ENCODE measurements around the gene CPT1B. TPM values are rescaled to one million over a fixed set of nuclear protein-coding genes. Genes with fewer than 3 reads are reported as not detected.

The CPT1B gene
- total RNA-seq, 4 donors from 2014 or later, result 9.7 to 38.7 (median 14.9) TPM

DNA sequence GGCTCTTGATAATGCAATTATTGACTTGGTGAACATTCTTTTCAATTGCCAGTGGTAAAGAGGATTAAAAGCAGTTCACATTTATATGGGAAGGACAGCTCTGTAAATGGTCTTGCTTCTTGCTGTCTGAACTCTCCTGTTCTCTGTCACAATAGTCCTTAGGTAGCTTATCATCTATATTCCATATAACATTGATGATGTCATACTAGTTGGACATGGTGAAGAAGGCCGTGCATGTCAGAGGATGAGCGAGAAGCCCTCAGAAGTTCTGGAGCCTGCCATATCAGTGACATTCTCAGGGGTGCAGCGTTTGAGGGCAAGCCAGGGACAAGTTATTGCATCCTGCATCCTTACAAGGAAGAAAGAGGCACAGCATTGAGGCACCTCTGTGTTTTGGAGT is 7.0 kb upstream of the CPT1B start:
- intact Hi-C loops (cut with DNase I), result no loop called here
- DNase-seq, result no peak
- H3K27me3 ChIP-seq, result no peaks in the 10 kb centered on the region
- TF ChIP-seq POLR2A (IDR thresholded peaks at IDR 0.05), result no peak
- TF ChIP-seq, protein P1, sequence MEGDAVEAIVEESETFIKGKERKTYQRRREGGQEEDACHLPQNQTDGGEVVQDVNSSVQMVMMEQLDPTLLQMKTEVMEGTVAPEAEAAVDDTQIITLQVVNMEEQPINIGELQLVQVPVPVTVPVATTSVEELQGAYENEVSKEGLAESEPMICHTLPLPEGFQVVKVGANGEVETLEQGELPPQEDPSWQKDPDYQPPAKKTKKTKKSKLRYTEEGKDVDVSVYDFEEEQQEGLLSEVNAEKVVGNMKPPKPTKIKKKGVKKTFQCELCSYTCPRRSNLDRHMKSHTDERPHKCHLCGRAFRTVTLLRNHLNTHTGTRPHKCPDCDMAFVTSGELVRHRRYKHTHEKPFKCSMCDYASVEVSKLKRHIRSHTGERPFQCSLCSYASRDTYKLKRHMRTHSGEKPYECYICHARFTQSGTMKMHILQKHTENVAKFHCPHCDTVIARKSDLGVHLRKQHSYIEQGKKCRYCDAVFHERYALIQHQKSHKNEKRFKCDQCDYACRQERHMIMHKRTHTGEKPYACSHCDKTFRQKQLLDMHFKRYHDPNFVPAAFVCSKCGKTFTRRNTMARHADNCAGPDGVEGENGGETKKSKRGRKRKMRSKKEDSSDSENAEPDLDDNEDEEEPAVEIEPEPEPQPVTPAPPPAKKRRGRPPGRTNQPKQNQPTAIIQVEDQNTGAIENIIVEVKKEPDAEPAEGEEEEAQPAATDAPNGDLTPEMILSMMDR (IDR thresholded peaks at IDR 0.05), result no peak
- H3K4me3 ChIP-seq (replicated peaks in 1 of 3), result no peak overlapping the region
- no peaks in the 10 kb centered on the region for H3K36me3 ChIP-seq
- H3K9me3 ChIP-seq, result no peaks in the 10 kb centered on the region
- H3K27ac ChIP-seq, result no peak overlapping the region
- 90 to 92% methylated on average over 3 of the region's 3 CpGs for WGBS, 2 donors
- H3K4me1 ChIP-seq, result peaks cover 11 to 19% of the 10 kb centered on the region in 2 donors

DNA sequence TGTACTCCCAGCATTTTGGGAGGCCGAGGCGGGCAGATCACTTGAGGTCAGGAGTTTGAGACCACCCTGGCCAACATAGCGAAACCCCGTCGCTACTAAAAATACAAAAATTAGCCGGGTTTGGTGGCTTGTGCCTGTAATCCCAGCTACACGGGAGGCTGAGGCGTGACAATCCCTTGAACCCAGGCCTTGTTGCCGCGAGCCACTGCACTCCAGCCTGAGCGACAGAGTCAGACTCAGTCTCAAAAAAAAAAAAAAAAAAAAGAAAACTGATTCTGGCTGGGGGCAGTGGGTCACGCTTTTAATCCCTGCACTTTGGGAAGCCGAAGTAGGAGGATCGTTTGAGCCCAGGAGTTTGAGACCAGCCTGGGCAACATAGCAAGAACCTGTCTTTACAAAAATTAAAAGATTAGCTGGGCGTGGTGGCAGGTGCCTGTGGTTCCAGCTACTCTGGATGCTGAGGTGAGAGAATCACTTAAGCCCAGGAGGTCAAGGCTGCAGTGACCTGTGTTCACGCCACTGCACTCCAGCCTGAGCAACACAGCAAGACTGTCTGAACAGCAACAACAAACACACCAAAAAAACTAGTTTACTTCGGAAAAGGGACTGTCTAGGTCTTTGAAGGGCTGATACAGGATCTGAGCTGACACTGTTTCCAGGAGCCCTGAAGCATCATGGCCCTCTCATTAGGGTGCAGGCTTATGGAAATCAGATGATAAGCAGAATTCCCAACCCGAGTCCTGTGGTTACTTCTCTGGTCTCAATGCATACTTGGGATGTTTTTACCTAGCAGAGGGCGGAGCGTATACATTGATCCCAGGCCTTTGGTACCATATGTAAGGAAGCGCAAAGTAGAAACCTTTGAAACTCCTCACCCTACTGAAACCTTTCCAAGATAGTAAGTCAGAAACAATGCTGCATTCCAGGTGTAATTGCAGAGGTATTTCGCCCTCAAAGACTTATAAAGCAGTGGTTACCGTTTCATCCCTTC is 6.2 kb upstream of the CPT1B start:
- Histone ChIP-seq H3K27ac (no peak overlapping the region), H3K4me3 (replicated peaks in 1 of 3) (no peak overlapping the region), H3K36me3 (no peaks in the 10 kb centered on the region), H3K4me1 (peaks cover 11 to 21% of the 10 kb centered on the region in 2 donors), H3K9me3 (no peaks in the 10 kb centered on the region), H3K27me3 (no peaks in the 10 kb centered on the region)
- DNase-seq, result no peak
- intact Hi-C loops (cut with DNase I), result loop anchor here (5.0 kb wide), 1 partner anchor 62 kb away; no protein-coding TSS in a partner anchor
- 94 to 97% methylated on average over 23 of the region's 23 CpGs for WGBS, 2 donors
- TF ChIP-seq, protein P1 (IDR thresholded peaks at IDR 0.05), result no peak
- no peak for TF ChIP-seq POLR2A (IDR thresholded peaks at IDR 0.05)

DNA sequence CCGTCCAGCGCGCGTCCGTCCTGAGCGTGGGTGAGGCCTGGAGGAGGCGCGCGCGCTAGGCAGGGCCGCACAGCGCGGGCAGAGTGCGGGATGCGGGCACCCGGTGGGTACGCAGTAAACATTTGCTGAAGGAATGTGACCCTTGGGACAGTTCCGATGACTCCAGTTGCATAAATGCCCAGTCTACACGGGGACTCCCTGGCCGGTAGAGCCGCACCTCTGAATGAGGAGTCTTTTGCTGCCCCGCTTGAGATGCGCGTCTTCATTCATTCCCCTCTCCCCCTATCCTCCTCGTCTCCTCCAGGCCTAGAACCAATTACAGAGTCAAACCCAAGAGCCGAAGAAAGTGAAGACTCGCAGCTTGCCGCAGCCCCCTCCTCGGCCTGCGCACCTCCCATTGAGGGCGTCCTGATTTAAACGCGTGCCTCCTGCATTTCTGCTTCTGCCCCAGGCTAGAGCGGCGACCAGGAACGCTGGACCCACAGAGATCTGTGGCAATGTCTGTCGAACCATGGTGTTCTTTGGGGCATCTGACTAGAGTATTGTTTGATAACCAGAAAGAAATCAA is 5.2 kb upstream of the CPT1B start:
- intact Hi-C loops (cut with DNase I), result loop anchor here (5.0 kb wide), 1 partner anchor 61 kb away; no protein-coding TSS in a partner anchor
- Histone ChIP-seq H3K4me3 (replicated peaks in 1 of 3) (peak overlapping the region; percentile 51 to 83 (median 80)), H3K4me1 (peaks cover 12 to 31% of the 10 kb centered on the region in 2 donors), H3K27me3 (no peaks in the 10 kb centered on the region), H3K9me3 (no peaks in the 10 kb centered on the region), H3K27ac (peak overlapping the region in 2 of 3 donors; percentile 95 to 96), H3K36me3 (no peaks in the 10 kb centered on the region)
- 16 to 23% methylated on average over 18 of the region's 37 CpGs for WGBS, 2 donors
- no peak for DNase-seq
- TF ChIP-seq, protein P1 (IDR thresholded peaks at IDR 0.05), result no peak
- no peak for TF ChIP-seq POLR2A (IDR thresholded peaks at IDR 0.05)

DNA sequence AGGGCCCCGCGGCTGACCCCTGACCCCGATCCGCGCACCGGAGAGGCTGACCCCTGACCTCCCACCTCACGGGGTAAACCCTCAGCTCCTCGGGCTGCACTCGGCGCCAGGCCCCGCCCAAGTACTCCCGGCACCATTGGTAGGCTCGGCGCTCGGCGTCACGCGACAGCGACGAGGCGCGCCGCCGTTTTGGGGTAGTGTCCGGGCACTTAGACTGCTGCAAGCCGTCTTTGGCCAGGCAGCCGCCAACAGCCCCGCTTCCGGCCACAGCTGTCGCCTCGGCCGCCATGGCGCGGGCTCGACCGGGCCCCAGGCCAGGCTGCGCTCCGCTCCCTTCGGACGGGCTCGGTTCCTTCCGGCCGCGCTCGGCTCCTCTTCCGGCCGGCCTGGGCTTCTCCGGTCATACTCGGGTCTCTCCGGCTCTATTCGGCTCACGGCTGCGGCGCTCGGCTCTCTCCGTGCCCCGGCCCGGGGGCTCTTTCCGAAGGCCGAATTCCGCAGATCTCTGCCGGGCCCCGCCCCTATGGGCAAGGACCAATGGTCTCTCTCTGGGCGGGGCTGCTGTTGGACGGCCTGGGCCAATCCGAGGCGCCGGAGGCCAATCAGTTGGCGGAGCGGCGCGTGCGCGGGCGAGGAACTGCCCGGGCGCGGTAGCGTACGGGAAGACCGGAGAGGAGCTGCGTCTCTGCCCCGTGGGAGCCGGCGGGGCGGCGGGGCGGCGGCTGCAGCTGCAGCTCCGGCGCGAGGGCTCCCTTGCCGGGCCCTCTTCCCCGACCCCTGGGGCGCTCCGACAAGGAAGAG is 4.5 kb upstream of the CPT1B start, which contains the start of gene CHKB:
TSS of gene CHKB (minus strand) at position 357 of the 801 bp plus-strand sequence. CDS start at position 289, 68 bp downstream.
- DNase-seq, result peak; percentile 99 to 100
- Histone ChIP-seq H3K27me3 (no peaks in the 10 kb centered on the region), H3K27ac (peak within 1 kb of the TSS; percentile 95 to 98 (median 96)), H3K9me3 (no peaks in the 10 kb centered on the region), H3K4me3 (replicated peaks in 1 of 3) (peak within 1 kb of the TSS; percentile 75 to 95 (median 80)), H3K4me1 (peaks cover 13 to 35% of the 10 kb centered on the region in 2 donors), H3K36me3 (no peaks in the 10 kb centered on the region)
- 0 to 1% methylated on average over 29 to 40 of the region's 96 CpGs for WGBS, 2 donors
- intact Hi-C loops (cut with DNase I), result loop anchor here (5.0 kb wide), 1 partner anchor 60 kb away; no protein-coding TSS in a partner anchor
- TF ChIP-seq POLR2A (IDR thresholded peaks at IDR 0.05), result peak; percentile 64 to 94
- TF ChIP-seq, protein P1 (IDR thresholded peaks at IDR 0.05), result no peak

Measured in thyroid gland (tissue), 4 donors.